K562 (cell line): Measurements from ENCODE around the gene IRF9. TPM values are rescaled to one million over a fixed set of nuclear protein-coding genes. Genes with fewer than 3 reads are reported as not detected.

ENCODE experiments used
- ATAC-seq: fragments of 200-7000 bp; cut with Tn5 transposase; 3 replicates; pipeline ENCODE4 v1.9.1; 2020; ENCODE audit warnings: moderate library complexity
- BruUV-seq: library from RNA; stranded (reverse); fragments of 400-500 nt; replicated peaks from 2 replicates; lab custom pipeline; 2021; lab: Mats Ljungman, UMichigan
- CTCF ChIA-PET: fragments of 300-600 bp; formaldehyde crosslinking; extraction: SDS; loops from one replicate; lab custom pipeline; 2021; ENCODE audit warnings: low intra/inter-chr PET ratio; lab: Yijun Ruan, JAX
- POLR2A ChIA-PET: fragments of 300-600, 350-650 bp; sonication (Branson Sonifier 250); formaldehyde crosslinking; extraction: SDS; loops from one replicate; lab custom pipeline; 2021; ENCODE audit warnings: antibody characterized with exemption, inconsistent platforms; lab: Yijun Ruan, JAX
- DNase-seq, 4 experiments: peaks; one replicate each; pipeline versions ENCODE4 v3.0.0 to v3.0.0-alpha.2; 2011 to 2018; ENCODE audit warnings: low spot score in 3 of 4, mixed read lengths in 3 of 4; ENCODE audit errors: extremely low read depth in 1 of 4
- FAIRE-seq: peaks from 2 replicates; lab custom pipeline; 2011; peaks lifted over from hg19 to GRCh38; lab: Jason Lieb, UNC
- H2AFZ ChIP-seq: 2 replicates; pipeline ENCODE4 v1.6.0; 2011; ENCODE audit warnings: low read depth, low read length, control low read depth, inconsistent platforms
- H3K27ac ChIP-seq: fragments of 200-600 bp; 3 replicates; pipeline ENCODE4 v1.8.0; 2011; ENCODE audit warnings: low read depth, mild to moderate bottlenecking, control low read depth, inconsistent platforms, low read length, moderate library complexity, mixed read lengths; ENCODE audit errors: extremely low read depth
- H3K27me3 ChIP-seq, 2 experiments: fragments of 300-600 bp in 1 of 2; 2 replicates in 1 of 2; 3 replicates in 1 of 2; pipeline versions ENCODE4 v1.6.0 to v1.8.0; 2011; ENCODE audit warnings: inconsistent platforms in 2 of 2, low read length in 2 of 2, mild to moderate bottlenecking in 1 of 2, mixed read lengths in 1 of 2, moderate library complexity in 1 of 2; ENCODE audit not compliant: control insufficient read depth in 2 of 2, insufficient read depth in 2 of 2
- H3K36me3 ChIP-seq: fragments of 300-600 bp; 3 replicates; pipeline ENCODE4 v1.8.0; 2011; ENCODE audit warnings: mild to moderate bottlenecking, low read length, inconsistent platforms; ENCODE audit not compliant: control insufficient read depth, insufficient read depth
- H3K4me1 ChIP-seq, 2 experiments: fragments of 200-600 bp in 1 of 2; replicated peaks in 1 of 2; 2 replicates in 1 of 2; 3 replicates in 1 of 2; pipeline versions ENCODE4 v1.5.1 to v1.8.0; 2011; ENCODE audit warnings: inconsistent platforms in 2 of 2, low read length in 2 of 2, mild to moderate bottlenecking in 1 of 2, mixed read lengths in 1 of 2, moderate library complexity in 1 of 2; ENCODE audit not compliant: control insufficient read depth in 2 of 2, insufficient read depth in 2 of 2
- H3K4me2 ChIP-seq: 2 replicates; pipeline ENCODE4 v1.6.1; 2011; ENCODE audit warnings: low read length, control low read depth, inconsistent platforms, mixed read lengths; ENCODE audit not compliant: insufficient read depth
- H3K4me3 ChIP-seq: fragments of 200-600 bp; sonication (generic), shearing (Covaris generic); 2 replicates; pipeline ENCODE4 v1.5.1; 2016; ENCODE audit warnings: control low read depth, inconsistent platforms
- H3K79me2 ChIP-seq: fragments of 200-600 bp; 3 replicates; pipeline ENCODE4 v1.8.0; 2011; ENCODE audit warnings: low read length, inconsistent platforms; ENCODE audit not compliant: control insufficient read depth, insufficient read depth
- H3K9ac ChIP-seq, 2 experiments: 2 replicates each; pipeline versions ENCODE4 v1.6.0 to v1.6.1; 2011; ENCODE audit warnings: low read depth in 2 of 2, low read length in 2 of 2, control low read depth in 1 of 2, inconsistent platforms in 1 of 2, mild to moderate bottlenecking in 1 of 2, mixed read lengths in 1 of 2; ENCODE audit not compliant: insufficient read depth in 1 of 2
- H3K9me1 ChIP-seq: one replicate; pipeline ENCODE4 v1.6.0; 2011; ENCODE audit warnings: inconsistent platforms, mild to moderate bottlenecking, low read length, moderate library complexity; ENCODE audit not compliant: control insufficient read depth, insufficient read depth
- H3K9me3 ChIP-seq: replicated peaks from 2 replicates; pipeline ENCODE4 v1.5.1; 2011; ENCODE audit warnings: low read depth, low read length, inconsistent platforms; ENCODE audit not compliant: control insufficient read depth, insufficient read depth
- H4K20me1 ChIP-seq: replicated peaks from 2 replicates; pipeline ENCODE4 v1.6.1; 2011; ENCODE audit warnings: low read length, inconsistent platforms, mixed read lengths; ENCODE audit not compliant: control insufficient read depth, insufficient read depth
- BRCA1 ChIP-seq, 2 experiments: fragments of 450-650 bp in 1 of 2; sonication (generic) in 1 of 2; formaldehyde crosslinking in 1 of 2; IDR thresholded peaks; 2 replicates each; pipeline versions ENCODE4 v1.5.0 to v1.6.1; 2017 to 2020; ENCODE audit warnings: mild to moderate bottlenecking in 1 of 2, missing genetic modification reagents in 1 of 2
- ERF ChIP-seq: fragments of 450-650 bp; formaldehyde crosslinking; IDR thresholded peaks from 2 replicates; pipeline ENCODE4 v1.4.0; 2020; ENCODE audit warnings: mild to moderate bottlenecking, mixed read lengths
- WGBS: fragments of 100-300 bp; shearing (Covaris generic); methylation state at CpG from one replicate; pipeline ENCODE4 v1.1.6; 2016; ENCODE audit warnings: low coverage, mixed read lengths; ENCODE audit not compliant: insufficient coverage; ENCODE audit errors: missing lambda C conversion rate; 5-methylcytosine and 5-hydroxymethylcytosine counted together
- in situ Hi-C: fragments of 300-500 bp; cut with MboI; formaldehyde crosslinking; loops from 4 replicates; pipeline ENCODE4 v1.15.0; 2018; ENCODE audit warnings: inconsistent platforms, mixed read lengths
- intact Hi-C: fragments of 100-400 bp; cut with micrococcal nuclease; formaldehyde crosslinking; loops from 2 replicates; pipeline ENCODE4 v1.14.2; 2022
- polyA plus RNA-seq, 8 experiments: library from polyadenylated mRNA; depleted of rRNA in 4 of 8; stranded (reverse) in 5 of 8; unstranded in 3 of 8; fragments of >200 nt; fragmentation: Nextera tagmentation in 2 of 8; fragmentation: Illumina TruSeq in 1 of 8; extraction: Ambion mirVana in 2 of 8; extraction: Trizol in 1 of 8; gene quantifications; 2 replicates each; pipeline versions ENCODE4 v1.2.1 to v1.2.3, GENCODE V29; 2011 to 2014; ENCODE audit warnings: inconsistent platforms in 1 of 8, missing spikeins in 1 of 8
- total RNA-seq, 7 experiments: library from RNA; depleted of rRNA in 6 of 7; stranded (reverse); fragments of >200 nt in 6 of 7; fragmentation: Illumina TruSeq in 2 of 7; extraction: Trizol in 2 of 7; gene quantifications; 2 replicates each; pipeline versions ENCODE4 v1.2.1 to v1.2.3, GENCODE V29; 2011 to 2021; ENCODE audit warnings: low replicate concordance in 1 of 7
- TF ChIP-seq, protein P1 (sequence below): sonication (generic); formaldehyde crosslinking; IDR thresholded peaks from 2 replicates; pipeline ENCODE4 v1.8.1; 2023; ENCODE audit warnings: mild to moderate bottlenecking, missing genetic modification reagents

IRF9 gene
- total and polyA plus RNA-seq, 9 of the 15 experiments (the other 6 are each of a cell fraction or from before 2014, with no cell fraction given), result 0.79 to 14.8 (median 6.1) TPM

DNA sequence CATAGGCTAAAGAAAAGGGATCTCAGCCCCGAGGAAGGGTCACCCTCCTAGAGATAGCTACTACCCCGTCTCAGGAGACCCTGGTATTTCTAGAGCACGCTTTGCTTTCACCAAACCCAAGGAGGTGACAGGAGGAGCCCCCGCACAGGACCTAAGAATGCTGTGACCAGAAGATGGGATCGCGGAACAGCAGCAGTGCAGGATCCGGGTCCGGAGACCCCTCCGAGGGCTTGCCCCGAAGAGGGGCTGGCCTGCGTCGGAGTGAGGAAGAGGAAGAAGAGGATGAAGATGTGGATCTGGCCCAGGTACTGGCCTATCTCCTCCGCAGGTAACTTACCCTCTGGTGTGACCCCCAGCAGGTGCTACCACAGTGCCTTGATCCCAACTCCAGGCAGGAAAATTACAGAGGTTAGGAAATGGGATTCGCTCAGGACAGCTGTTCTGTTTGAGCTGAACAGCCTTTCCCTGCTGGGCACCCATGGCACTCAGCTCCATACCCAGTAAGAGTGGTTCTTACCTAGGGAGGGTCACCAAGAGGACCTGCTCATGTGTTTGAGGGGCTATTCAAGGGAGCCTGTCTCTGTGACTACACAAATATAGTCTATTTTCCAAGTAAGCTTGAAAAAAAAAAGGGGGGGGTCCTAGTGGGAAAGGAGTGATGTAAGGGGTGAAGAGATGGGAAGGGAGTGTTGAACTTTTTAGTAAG lies 45.5 kb upstream of the IRF9 start:
- H3K79me2 ChIP-seq, result peaks cover 18% of the 10 kb centered on the region
- H3K27ac ChIP-seq, result peak overlapping the region; percentile 95
- CTCF ChIA-PET, result no interaction called here
- peaks cover 39% of the 10 kb centered on the region; the same call in 2 of the 3 replicates for H3K36me3 ChIP-seq
- H2AFZ ChIP-seq, result peak overlapping the region; percentile 92
- no peaks in the 10 kb centered on the region for H4K20me1 ChIP-seq
- 6% methylated on average over 11 of the region's 14 CpGs for WGBS
- H3K9me1 ChIP-seq, result no peaks in the 10 kb centered on the region
- TF ChIP-seq, protein P1, sequence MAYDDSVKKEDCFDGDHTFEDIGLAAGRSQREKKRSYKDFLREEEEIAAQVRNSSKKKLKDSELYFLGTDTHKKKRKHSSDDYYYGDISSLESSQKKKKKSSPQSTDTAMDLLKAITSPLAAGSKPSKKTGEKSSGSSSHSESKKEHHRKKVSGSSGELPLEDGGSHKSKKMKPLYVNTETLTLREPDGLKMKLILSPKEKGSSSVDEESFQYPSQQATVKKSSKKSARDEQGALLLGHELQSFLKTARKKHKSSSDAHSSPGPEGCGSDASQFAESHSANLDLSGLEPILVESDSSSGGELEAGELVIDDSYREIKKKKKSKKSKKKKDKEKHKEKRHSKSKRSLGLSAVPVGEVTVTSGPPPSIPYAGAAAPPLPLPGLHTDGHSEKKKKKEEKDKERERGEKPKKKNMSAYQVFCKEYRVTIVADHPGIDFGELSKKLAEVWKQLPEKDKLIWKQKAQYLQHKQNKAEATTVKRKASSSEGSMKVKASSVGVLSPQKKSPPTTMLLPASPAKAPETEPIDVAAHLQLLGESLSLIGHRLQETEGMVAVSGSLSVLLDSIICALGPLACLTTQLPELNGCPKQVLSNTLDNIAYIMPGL (CRISPR knock-in tag), result no peak
- no peak for TF ChIP-seq ERF
- no peak for TF ChIP-seq BRCA1 (IDR thresholded peaks at IDR 0.05)
- TF ChIP-seq BRCA1 (CRISPR knock-in tag; IDR thresholded peaks at IDR 0.05), result no peak
- H3K27me3 ChIP-seq, result no peaks in the 10 kb centered on the region
- FAIRE-seq, result no peak
- peak overlapping the region; percentile 51 for H3K4me3 ChIP-seq
- peak in 1 of 4 experiments; percentile 18 for DNase-seq
- H3K9ac ChIP-seq, result peak overlapping the region; percentile 89 to 91
- H3K9me3 ChIP-seq, result no peaks in the 10 kb centered on the region
- POLR2A ChIA-PET, result interaction anchor here (0.6 to 5.0 kb wide), 10 partner anchors 11 to 201 kb away, joined by 3 to 38 read pairs (median 3); partner anchors contain the start of genes DHRS1, NOP9, PSME1 and TINF2
- BruUV-seq, result TSS peak; percentile 70
- ATAC-seq, result no peak
- in situ Hi-C loops, result no loop called here
- H3K4me2 ChIP-seq, result peak overlapping the region; percentile 94
- H3K4me1 ChIP-seq, result peaks cover 10% of the 10 kb centered on the region in 2 experiments; a peak in 4 of 5 replicates
- intact Hi-C loops, result loop anchor here (2.0 kb wide), 2 partner anchors 21 to 31 kb away; partner anchors contain the start of genes PCK2, PSME2 and RNF31
